Tibial nerve (tissue), 4 donors: ENCODE data around the gene PIAS3. TPM values are rescaled to one million over a fixed set of nuclear protein-coding genes. Genes with fewer than 3 reads are reported as not detected.

ENCODE experiments used
- DNase-seq, 2 donors: peaks; one replicate each; pipeline ENCODE4 v3.0.0-alpha.2; 2019; ENCODE audit warnings: low spot score in 2 of 2
- H3K27ac ChIP-seq, 4 donors: fragments of 200-600 bp; sonication (generic) in 3 of 4; one replicate each; pipeline ENCODE4 v1.5.1; 2017 to 2019; ENCODE audit warnings: mild to moderate bottlenecking in 1 of 4
- H3K27me3 ChIP-seq, 2 donors: fragments of 200-600 bp; sonication (generic) in 1 of 2; one replicate each; pipeline versions ENCODE4 v1.5.1 to v1.6.0; 2017 to 2019
- H3K36me3 ChIP-seq, 3 donors: fragments of 200-600 bp; sonication (generic); one replicate each; pipeline ENCODE4 v1.5.1; 2018 to 2019
- H3K4me1 ChIP-seq, 4 donors: fragments of 200-600 bp; sonication (generic) in 3 of 4; one replicate each; pipeline ENCODE4 v1.5.1; 2017 to 2019
- H3K4me3 ChIP-seq, 4 donors: fragments of 200-600 bp; sonication (generic) in 3 of 4; one replicate each; pipeline ENCODE4 v1.5.1; 2017 to 2019; ENCODE audit warnings: mild to moderate bottlenecking in 1 of 4, moderate library complexity in 1 of 4
- H3K9me3 ChIP-seq, 4 donors: fragments of 200-600 bp; sonication (generic) in 3 of 4; one replicate each; pipeline ENCODE4 v1.5.1; 2017 to 2019
- CTCF ChIP-seq, 5 experiments: fragments of 200-600 bp in 3 of 5; fragments of 450-650 bp in 2 of 5; sonication (generic) in 3 of 5; IDR thresholded peaks; one replicate each; pipeline ENCODE4 v1.5.1; 2016 to 2019; ENCODE audit warnings: antibody characterized with exemption in 5 of 5, mild to moderate bottlenecking in 3 of 5, moderate library complexity in 2 of 5
- EP300 ChIP-seq, 2 donors: sonication (generic); formaldehyde crosslinking; IDR thresholded peaks; one replicate each; pipeline ENCODE4 v1.6.1; 2017; ENCODE audit warnings: antibody characterized with exemption in 2 of 2, mild to moderate bottlenecking in 1 of 2
- POLR2A ChIP-seq, 2 donors: fragments of 450-650 bp; IDR thresholded peaks; one replicate each; pipeline ENCODE4 v1.6.1; 2017; ENCODE audit warnings: antibody characterized with exemption in 2 of 2, mild to moderate bottlenecking in 2 of 2, moderate library complexity in 2 of 2
- WGBS, 2 donors: methylation state at CpG; one replicate each; pipeline ENCODE4 v1.1.5; 2018; 5-methylcytosine and 5-hydroxymethylcytosine counted together
- total RNA-seq, 4 donors: library from RNA; depleted of rRNA; stranded (reverse); fragments of >200 nt; gene quantifications; one replicate each; pipeline ENCODE4 v1.1.0, GENCODE V29; 2016

The PIAS3 gene
- 10 to 100 TPM; 25.5 to 29.1 (median 26.3) TPM for total RNA-seq

- Histone ChIP-seq H3K27me3 (no peaks in the 10 kb centered on the region), H3K27ac (peak within 1 kb of the TSS; percentile 75 to 96 (median 88)), H3K4me1 (peaks cover 0 to 30% (median 11%) of the 10 kb centered on the region in 4 donors), H3K4me3 (peak within 1 kb of the TSS; percentile 55 to 90 (median 73)), H3K36me3 (peaks cover 0 to 30% (median 10%) of the 10 kb centered on the region in 3 donors), H3K9me3 (no peaks in the 10 kb centered on the region)
- WGBS, 2 donors: 0 to 1% methylated on average over 23 to 28 of the region's 42 CpGs
- TF ChIP-seq EP300 (IDR thresholded peaks at IDR 0.05) (peak in 1 of 2 donors; percentile 90), CTCF (IDR thresholded peaks at IDR 0.05) (peak in 1 of 5 experiments; percentile 13), POLR2A (IDR thresholded peaks at IDR 0.05) (peak; percentile 56 to 83)
- peak; percentile 93 to 94 for DNase-seq
Observed at GRCh38 chr1:145858901-145859490, at the start of gene PIAS3. PIAS3 (minus strand) TSS chr1:145859081; CDS start chr1:145858990, 91 bp downstream.

DNA sequence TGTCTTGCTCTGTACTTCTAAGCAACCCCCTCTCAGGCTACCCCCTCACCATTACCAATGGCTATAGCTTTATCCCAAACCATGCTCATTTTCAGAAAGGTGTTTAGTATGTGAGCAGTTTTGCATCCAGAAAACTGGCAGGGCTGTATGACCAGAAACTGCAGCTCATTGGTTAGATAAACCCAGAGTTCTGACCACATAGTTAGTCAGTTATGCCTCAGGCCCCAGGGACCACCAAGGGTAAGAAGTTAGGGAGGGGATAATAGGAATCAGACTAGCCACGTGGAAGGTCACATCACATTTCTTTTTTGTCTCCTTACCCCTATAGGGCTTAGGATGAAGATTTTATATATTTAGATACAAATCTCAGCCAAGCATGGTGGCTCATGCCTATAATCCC is 49.8 kb upstream of the PIAS3 start:
- H3K36me3 ChIP-seq: peaks cover 0 to 43% (median 0%) of the 10 kb centered on the region in 3 donors

GRCh38 chr1:145906954-145907753 is 48.3 kb upstream of the PIAS3 start:
- Histone ChIP-seq H3K4me3 (no peak overlapping the region), H3K36me3 (peaks cover 0 to 30% (median 0%) of the 10 kb centered on the region in 3 donors), H3K9me3 (no peaks in the 10 kb centered on the region), H3K4me1 (peaks cover 0 to 15% (median 2%) of the 10 kb centered on the region in 4 donors), H3K27ac (no peak overlapping the region), H3K27me3 (no peaks in the 10 kb centered on the region)
- DNase-seq: no peak
- TF ChIP-seq POLR2A (IDR thresholded peaks at IDR 0.05): no peak
- 68 to 76% methylated on average over 10 of the region's 10 CpGs for WGBS, 2 donors

More for the DNA sequence above, 49.8 kb upstream of the PIAS3 start:
- 40 to 48% methylated on average over 1 of the region's 1 CpG for WGBS, 2 donors
- Histone ChIP-seq H3K27me3 (no peaks in the 10 kb centered on the region), H3K4me3 (no peak overlapping the region), H3K27ac (peak overlapping the region in 2 of 4 donors; percentile 5 to 52), H3K4me1 (peaks cover 0 to 15% (median 2%) of the 10 kb centered on the region in 4 donors), H3K9me3 (no peaks in the 10 kb centered on the region)
- TF ChIP-seq CTCF (IDR thresholded peaks at IDR 0.05): no peak
- TF ChIP-seq EP300 (IDR thresholded peaks at IDR 0.05): no peak
- no peak for TF ChIP-seq POLR2A (IDR thresholded peaks at IDR 0.05)
- no peak for DNase-seq

- no peak overlapping the region for H3K27ac ChIP-seq
- no peak overlapping the region for H3K4me3 ChIP-seq
- no peak for TF ChIP-seq POLR2A (IDR thresholded peaks at IDR 0.05)
- no peak for TF ChIP-seq CTCF (IDR thresholded peaks at IDR 0.05)
- TF ChIP-seq EP300 (IDR thresholded peaks at IDR 0.05): no peak
- no peaks in the 10 kb centered on the region for H3K9me3 ChIP-seq
- H3K36me3 ChIP-seq: peaks cover 0 to 58% (median 0%) of the 10 kb centered on the region in 3 donors
- DNase-seq: no peak
- no peaks in the 10 kb centered on the region for H3K27me3 ChIP-seq
- no peaks in the 10 kb centered on the region for H3K4me1 ChIP-seq
- 85 to 88% methylated on average over 12 of the region's 12 CpGs for WGBS, 2 donors
Observed at GRCh38 chr1:145901312-145902021, 42.6 kb upstream of the PIAS3 start.

DNA sequence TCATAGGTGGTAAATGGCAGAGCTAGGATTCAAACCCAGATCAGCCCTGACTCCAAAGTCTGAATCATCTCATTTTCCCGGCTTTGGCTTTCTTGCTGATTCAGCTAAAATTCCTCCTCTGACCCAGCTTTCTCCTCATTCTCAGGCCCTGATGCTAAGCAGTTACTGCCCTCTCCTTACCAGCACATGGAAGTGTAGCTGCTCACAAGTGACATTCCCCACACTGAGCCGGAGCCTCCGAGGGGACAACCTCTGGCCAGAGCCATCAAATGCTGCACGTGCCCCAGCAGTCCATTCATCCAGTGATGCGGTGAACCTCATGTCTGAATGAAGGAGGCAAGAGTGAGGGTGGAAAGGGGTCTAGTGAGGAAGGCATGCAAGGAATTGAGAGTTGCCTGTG is 39.9 kb upstream of the PIAS3 start:
- no peak for DNase-seq
- WGBS, 2 donors: 60 to 66% methylated on average over 5 of the region's 5 CpGs
- no peak for TF ChIP-seq POLR2A (IDR thresholded peaks at IDR 0.05)
- no peak for TF ChIP-seq EP300 (IDR thresholded peaks at IDR 0.05)
- TF ChIP-seq CTCF (IDR thresholded peaks at IDR 0.05): no peak
- H3K27ac ChIP-seq: no peak overlapping the region
- no peak overlapping the region for H3K4me3 ChIP-seq
- H3K9me3 ChIP-seq: no peaks in the 10 kb centered on the region
- peaks cover 0 to 54% (median 0%) of the 10 kb centered on the region in 3 donors for H3K36me3 ChIP-seq
- H3K4me1 ChIP-seq: no peaks in the 10 kb centered on the region
- H3K27me3 ChIP-seq: no peaks in the 10 kb centered on the region
